BJ (cell line): Measurements from ENCODE around the gene LRCH3. TPM values are rescaled to one million over a fixed set of nuclear protein-coding genes. Genes with fewer than 3 reads are reported as not detected.
A peak's percentile ranks its signal among the peaks of the same experiment; 100 is the strongest.

Experiments used
- CTCF ChIA-PET: fragments of 350-600 bp; formaldehyde crosslinking; extraction: SDS; loops from one replicate; lab custom pipeline; 2021; ENCODE audit warnings: antibody characterized with exemption, inconsistent platforms; lab: Yijun Ruan, JAX
- POLR2A ChIA-PET: fragments of 300-600 bp; sonication (Branson Sonifier 250); formaldehyde crosslinking; extraction: SDS; loops from one replicate; lab custom pipeline; 2021; ENCODE audit warnings: antibody characterized with exemption; lab: Charles Lee
- DNase-seq: peaks from one replicate; pipeline ENCODE4 v3.0.0-alpha.2; 2011; ENCODE audit warnings: low read depth
- H3K27me3 ChIP-seq: 2 replicates; pipeline ENCODE4 v1.6.0; 2011; ENCODE audit warnings: low read length; ENCODE audit not compliant: control insufficient read depth, insufficient read depth
- H3K36me3 ChIP-seq: 2 replicates; pipeline ENCODE4 v1.5.1; 2011; ENCODE audit warnings: low read length; ENCODE audit not compliant: control insufficient read depth, insufficient read depth
- H3K4me3 ChIP-seq: 2 replicates; pipeline ENCODE4 v1.5.1; 2011; ENCODE audit warnings: low read depth, mild to moderate bottlenecking, control low read depth, low read length
- polyA plus RNA-seq: library from polyadenylated mRNA; depleted of rRNA; stranded (reverse); fragments of >200 nt; gene quantifications from 2 replicates; pipeline ENCODE4 v1.2.3, GENCODE V29; 2011
- TF ChIP-seq, protein P1 (sequence below): IDR thresholded peaks from 2 replicates; pipeline ENCODE4 v1.5.1; 2011; ENCODE audit warnings: low read depth, mild to moderate bottlenecking, control low read depth, inconsistent platforms, low read length, moderate library complexity; ENCODE audit not compliant: insufficient read depth

LRCH3 gene
- polyA plus RNA-seq, 1 experiment, result 155 TPM

DNA sequence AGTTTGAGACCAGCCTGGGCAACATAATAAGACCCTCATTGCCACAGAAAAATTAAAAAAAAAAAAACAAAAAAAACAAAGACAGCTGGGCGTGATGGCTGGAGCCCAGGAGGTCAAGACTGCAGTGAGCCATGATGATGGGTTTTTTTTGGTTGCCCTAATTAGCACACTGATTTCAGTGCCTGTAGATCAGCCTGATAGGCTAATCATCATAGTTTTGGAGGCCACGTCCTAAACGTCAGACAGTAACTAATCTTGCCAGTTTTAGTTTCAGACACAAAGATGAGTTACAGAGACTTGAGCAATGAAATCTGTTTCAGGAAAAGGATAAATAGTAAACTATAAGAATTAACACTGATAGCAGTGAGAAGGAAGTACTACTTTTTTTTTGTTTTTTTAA lies 55.4 kb downstream of the LRCH3 start:
- POLR2A ChIA-PET, result no interaction called here
- Histone ChIP-seq H3K4me3 (no peak overlapping the region), H3K36me3 (peaks cover 9% of the 10 kb centered on the region), H3K27me3 (no peaks in the 10 kb centered on the region)
- TF ChIP-seq, protein P1, sequence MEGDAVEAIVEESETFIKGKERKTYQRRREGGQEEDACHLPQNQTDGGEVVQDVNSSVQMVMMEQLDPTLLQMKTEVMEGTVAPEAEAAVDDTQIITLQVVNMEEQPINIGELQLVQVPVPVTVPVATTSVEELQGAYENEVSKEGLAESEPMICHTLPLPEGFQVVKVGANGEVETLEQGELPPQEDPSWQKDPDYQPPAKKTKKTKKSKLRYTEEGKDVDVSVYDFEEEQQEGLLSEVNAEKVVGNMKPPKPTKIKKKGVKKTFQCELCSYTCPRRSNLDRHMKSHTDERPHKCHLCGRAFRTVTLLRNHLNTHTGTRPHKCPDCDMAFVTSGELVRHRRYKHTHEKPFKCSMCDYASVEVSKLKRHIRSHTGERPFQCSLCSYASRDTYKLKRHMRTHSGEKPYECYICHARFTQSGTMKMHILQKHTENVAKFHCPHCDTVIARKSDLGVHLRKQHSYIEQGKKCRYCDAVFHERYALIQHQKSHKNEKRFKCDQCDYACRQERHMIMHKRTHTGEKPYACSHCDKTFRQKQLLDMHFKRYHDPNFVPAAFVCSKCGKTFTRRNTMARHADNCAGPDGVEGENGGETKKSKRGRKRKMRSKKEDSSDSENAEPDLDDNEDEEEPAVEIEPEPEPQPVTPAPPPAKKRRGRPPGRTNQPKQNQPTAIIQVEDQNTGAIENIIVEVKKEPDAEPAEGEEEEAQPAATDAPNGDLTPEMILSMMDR, result no peak
- CTCF ChIA-PET, result no interaction called here
- no peak for DNase-seq

DNA sequence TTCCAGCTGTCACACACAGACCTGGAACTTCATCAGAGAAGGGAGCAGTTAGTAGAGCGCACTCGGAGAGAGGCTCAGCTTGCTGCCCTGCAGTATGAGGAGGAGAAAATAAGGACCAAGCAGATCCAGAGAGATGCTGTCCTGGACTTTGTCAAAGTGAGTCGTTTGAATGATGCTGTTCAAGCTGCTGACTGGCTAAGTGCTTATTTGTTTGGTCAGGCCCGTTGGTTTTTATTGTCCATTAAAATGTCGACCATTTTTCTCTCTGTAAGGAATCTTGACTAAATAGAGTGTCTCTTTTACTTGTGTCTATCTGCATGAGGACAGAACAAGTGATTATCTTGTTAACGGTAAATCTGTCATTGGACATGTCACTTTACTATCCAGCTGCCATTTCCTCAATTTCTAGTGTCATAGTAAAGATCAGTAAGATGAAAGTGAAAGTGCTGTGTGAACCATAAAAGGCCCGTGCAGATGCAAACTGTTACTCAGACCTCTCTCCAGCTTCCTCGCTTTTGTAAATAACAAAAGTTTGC lies 56.9 kb downstream of the LRCH3 start:
- CTCF ChIA-PET, result interaction anchor here (0.8 kb wide), 1 partner anchor 25 kb away, joined by 4 read pairs; no protein-coding TSS in a partner anchor
- POLR2A ChIA-PET, result no interaction called here
- Histone ChIP-seq H3K27me3 (no peaks in the 10 kb centered on the region), H3K4me3 (peak overlapping the region; percentile 20; the same call in 1 of the 2 replicates), H3K36me3 (peaks cover 9% of the 10 kb centered on the region)
- DNase-seq, result peak; percentile 4
- TF ChIP-seq, protein P1, result no peak

- Histone ChIP-seq H3K4me3 (no peak overlapping the region), H3K36me3 (peaks cover 5% of the 10 kb centered on the region), H3K27me3 (no peaks in the 10 kb centered on the region)
- TF ChIP-seq, protein P1, result no peak
- ChIA-PET CTCF (interaction anchor here (0.6 kb wide), 1 partner anchor 51 kb away, joined by 3 read pairs; no protein-coding TSS in a partner anchor), POLR2A (interaction anchor here (0.6 kb wide), 1 partner anchor 45 kb away, joined by 3 read pairs; no protein-coding TSS in a partner anchor)
- DNase-seq, result peak; percentile 97
Measured at GRCh38 chr3:197854596-197855343, 63.7 kb downstream of the LRCH3 start.

DNA sequence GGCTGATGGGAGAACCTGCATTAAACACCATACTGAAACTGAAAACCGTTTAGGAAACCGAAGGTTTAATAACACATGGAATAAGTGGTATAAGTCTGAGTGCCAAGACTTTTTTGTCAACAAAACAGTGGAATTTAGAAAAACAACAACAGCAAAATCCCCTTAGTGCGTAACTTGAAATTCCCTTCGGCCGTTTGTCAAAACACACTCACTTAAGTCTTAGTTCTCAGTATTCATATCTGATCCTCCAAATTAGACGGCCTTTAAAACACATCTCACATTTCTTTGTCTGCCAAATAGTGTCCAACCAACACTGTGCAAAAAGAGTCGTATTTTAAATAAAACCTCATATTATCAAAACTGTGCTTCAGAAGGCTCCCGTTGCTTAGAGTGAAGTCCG lies 64.5 kb downstream of the LRCH3 start:
- ChIA-PET POLR2A (no interaction called here), CTCF (no interaction called here)
- TF ChIP-seq, protein P1, result no peak
- Histone ChIP-seq H3K36me3 (peaks cover 5% of the 10 kb centered on the region), H3K27me3 (no peaks in the 10 kb centered on the region), H3K4me3 (no peak overlapping the region)
- DNase-seq, result no peak

- CTCF ChIA-PET, result interaction anchor here (0.6 kb wide), 2 partner anchors 32 to 257 kb away, joined by 3 read pairs; no protein-coding TSS in a partner anchor
Measured at GRCh38 chr3:197856199-197856816, 65.3 kb downstream of the LRCH3 start.

More at GRCh38 chr3:197856199-197856816, 65.3 kb downstream of the LRCH3 start:
- Histone ChIP-seq H3K36me3 (peaks cover 4% of the 10 kb centered on the region), H3K4me3 (no peak overlapping the region), H3K27me3 (no peaks in the 10 kb centered on the region)
- no peak for DNase-seq
- POLR2A ChIA-PET, result no interaction called here
- TF ChIP-seq, protein P1, result no peak
